HG02571 (cell line): ENCODE data around the gene ABCB1.
A peak's percentile ranks its signal among the peaks of the same experiment; 100 is the strongest.

ENCODE experiments used
- ATAC-seq: cut with Tn5 transposase; IDR thresholded peaks from one replicate; pipeline ENCODE4 v1.9.1; 2021; ENCODE audit warnings: mild to moderate bottlenecking, moderate library complexity; ENCODE audit not compliant: unreplicated experiment

ABCB1 gene

GRCh38 chr7:87600130-87601124 lies at the start of gene ABCB1:
TSS of gene ABCB1 (minus strand) at chr7:87600884. CDS start at chr7:87600184, 700 bp downstream.
- peak; percentile 65 for ATAC-seq

- no peak for ATAC-seq
These were observed 47.6 kb upstream of the ABCB1 start for GRCh38 chr7:87648316-87648715.

GRCh38 chr7:87645446-87645845 lies 44.8 kb upstream of the ABCB1 start:
- ATAC-seq, result no peak

GRCh38 chr7:87635921-87636320 lies 35.2 kb upstream of the ABCB1 start:
- no peak for ATAC-seq

GRCh38 chr7:87628780-87629569 lies 28.3 kb upstream of the ABCB1 start:
- ATAC-seq, result no peak

GRCh38 chr7:87627634-87627994 lies 26.9 kb upstream of the ABCB1 start:
- ATAC-seq, result peak; percentile 14

- ATAC-seq, result no peak
These were observed 24.4 kb upstream of the ABCB1 start for GRCh38 chr7:87625101-87625500.

GRCh38 chr7:87624628-87625027 lies 23.9 kb upstream of the ABCB1 start:
- no peak for ATAC-seq

GRCh38 chr7:87615197-87615596 lies 14.5 kb upstream of the ABCB1 start:
- no peak for ATAC-seq

- ATAC-seq, result no peak
These were observed 9.2 kb upstream of the ABCB1 start for GRCh38 chr7:87609916-87610315.

GRCh38 chr7:87608431-87608830 lies 7.7 kb upstream of the ABCB1 start:
- ATAC-seq, result no peak

GRCh38 chr7:87604264-87604663 lies 3.6 kb upstream of the ABCB1 start:
- no peak for ATAC-seq

- peak; percentile 92 for ATAC-seq
These were observed 1.3 kb downstream of the ABCB1 start for GRCh38 chr7:87599336-87599735.

- ATAC-seq, result no peak
These were observed 2.3 kb downstream of the ABCB1 start for GRCh38 chr7:87598234-87599009.

GRCh38 chr7:87596696-87597095 lies 4.0 kb downstream of the ABCB1 start:
- ATAC-seq, result no peak

- no peak for ATAC-seq
These were observed 4.5 kb downstream of the ABCB1 start for GRCh38 chr7:87596136-87596535.

- no peak for ATAC-seq
These were observed 8.4 kb downstream of the ABCB1 start for GRCh38 chr7:87592300-87592699.

GRCh38 chr7:87591211-87591610 lies 9.5 kb downstream of the ABCB1 start:
- ATAC-seq, result no peak

- no peak for ATAC-seq
These were observed 10.1 kb downstream of the ABCB1 start for GRCh38 chr7:87590578-87590977.

GRCh38 chr7:87589631-87590030 lies 11.1 kb downstream of the ABCB1 start:
- no peak for ATAC-seq

- ATAC-seq, result no peak
These were observed 19.0 kb downstream of the ABCB1 start for GRCh38 chr7:87581723-87582122.
